DND-41 (cell line): ENCODE data around the gene KIF1C.

ENCODE experiments used
- CTCF ChIP-seq: IDR thresholded peaks from 2 replicates; pipeline ENCODE4 v1.5.1; 2012; ENCODE audit warnings: borderline replicate concordance, low read length, moderate library complexity, mild to moderate bottlenecking; ENCODE audit not compliant: poor library complexity, severe bottlenecking; ENCODE audit errors: extremely low read depth
- EZH2 ChIP-seq: IDR thresholded peaks from 3 replicates; pipeline ENCODE4 v1.6.1; 2012; ENCODE audit warnings: borderline replicate concordance, low read depth, mild to moderate bottlenecking, moderate library complexity, low read length, inconsistent platforms; ENCODE audit not compliant: severe bottlenecking

DNA sequence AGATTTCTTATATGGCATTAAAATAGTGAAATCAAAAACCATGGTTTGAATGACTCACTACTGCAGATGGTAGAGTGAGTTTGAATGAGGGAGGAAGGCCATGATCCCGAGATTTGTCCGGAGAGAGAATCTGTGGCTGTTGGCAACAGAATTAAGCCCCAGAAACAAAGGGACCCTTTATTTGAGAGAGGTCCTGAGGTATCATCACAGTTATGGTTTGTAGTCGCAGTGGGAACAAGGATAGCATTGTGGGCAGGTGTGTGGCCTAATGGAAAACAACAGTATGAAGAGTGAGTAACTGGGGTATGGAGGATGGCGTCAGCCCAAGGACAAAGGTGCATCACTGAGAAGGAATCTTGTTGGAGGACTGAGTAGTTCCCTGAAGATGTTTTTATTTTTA lies 72.0 kb downstream of the KIF1C start:
- TF ChIP-seq EZH2 (no peak), CTCF (no peak)
